HG02588 (cell line): ENCODE measurements around the gene ARL8B.
"Not testable (repeated sequence)": the region's sequence is repeated elsewhere in the genome, so short reads cannot be mapped to it uniquely, and the experiment has no call there.

Experiments
- ATAC-seq: cut with Tn5 transposase; IDR thresholded peaks from one replicate; pipeline ENCODE4 v1.9.1; 2021; ENCODE audit warnings: mild to moderate bottlenecking, moderate library complexity; ENCODE audit not compliant: unreplicated experiment

Gene ARL8B

DNA sequence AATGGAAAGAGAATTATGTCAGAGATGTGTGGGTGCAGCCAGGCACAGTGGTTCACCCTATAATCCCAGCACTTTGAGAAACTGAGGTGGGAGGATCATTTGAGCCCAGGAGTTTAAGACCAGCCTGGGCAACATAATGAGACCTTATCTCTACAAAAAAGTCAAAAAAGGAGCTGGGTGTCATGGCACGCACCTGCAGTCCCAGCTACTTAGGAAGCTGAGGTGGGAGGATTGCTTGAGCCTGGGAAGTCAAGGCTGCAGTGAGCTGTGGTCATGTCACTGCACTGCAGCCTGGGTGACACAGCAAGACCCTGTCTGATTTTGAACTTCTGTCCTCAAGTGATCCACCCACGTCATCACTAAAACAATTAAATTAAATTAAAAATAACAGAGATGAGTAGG is 15.2 kb upstream of the ARL8B start:
- ATAC-seq = not testable (repeated sequence)

DNA sequence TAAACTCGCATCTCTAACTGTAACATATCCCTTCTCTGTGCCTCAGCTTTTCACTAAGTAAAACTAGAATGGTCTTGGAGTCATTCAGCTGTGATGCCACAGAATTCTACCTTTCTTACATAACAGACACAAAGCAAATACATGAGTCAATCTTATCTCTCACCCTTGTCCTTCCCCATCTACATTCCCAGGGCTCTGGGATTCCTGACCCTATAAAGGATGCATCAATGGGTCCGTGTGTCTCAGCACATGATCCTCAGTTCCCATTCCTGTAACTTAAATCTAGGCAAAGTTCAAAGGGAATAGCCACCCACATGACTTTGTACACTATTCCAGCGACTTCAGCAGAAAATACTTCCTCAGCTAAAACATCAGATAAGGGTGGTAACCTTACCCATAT is 11.8 kb upstream of the ARL8B start:
- no peak for ATAC-seq

DNA sequence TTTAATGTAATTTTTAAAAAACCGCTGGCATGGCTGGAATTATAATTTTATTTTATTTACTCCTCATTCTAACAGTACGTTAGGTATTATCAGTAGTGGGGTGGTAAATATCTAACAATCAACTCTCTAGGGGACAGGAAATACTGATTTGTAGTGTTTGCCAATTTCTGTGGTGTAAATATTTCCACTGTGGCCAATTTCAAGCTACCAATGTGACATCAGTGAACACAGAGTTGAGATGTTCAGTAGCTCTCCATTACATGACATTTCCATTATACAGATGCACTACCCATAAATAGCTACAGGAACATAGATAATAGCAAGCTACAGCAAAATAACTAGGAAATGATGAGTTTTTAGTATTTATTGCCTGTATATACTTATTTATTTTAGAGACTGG is 10.0 kb upstream of the ARL8B start:
- peak; percentile 62 for ATAC-seq

DNA sequence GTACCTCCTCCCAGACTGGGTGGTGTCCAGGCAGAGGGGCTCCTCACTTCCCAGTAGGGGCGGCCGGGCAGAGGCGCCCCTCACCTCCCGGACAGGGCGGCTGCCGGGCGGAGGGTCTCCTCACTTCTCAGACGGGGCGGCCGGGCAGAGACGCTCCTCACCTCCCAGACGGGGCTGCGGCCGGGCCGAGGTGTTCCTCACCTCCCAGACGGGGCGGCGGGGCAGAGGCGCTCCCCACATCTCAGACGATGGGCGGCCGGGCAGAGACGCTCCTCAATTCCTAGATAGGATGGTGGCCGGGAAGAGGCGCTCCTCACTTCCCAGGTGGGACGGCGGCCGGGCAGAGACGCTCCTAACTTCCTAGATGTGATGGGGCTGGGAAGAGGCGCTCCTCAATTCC is 8.4 kb upstream of the ARL8B start:
- not testable (repeated sequence) for ATAC-seq

DNA sequence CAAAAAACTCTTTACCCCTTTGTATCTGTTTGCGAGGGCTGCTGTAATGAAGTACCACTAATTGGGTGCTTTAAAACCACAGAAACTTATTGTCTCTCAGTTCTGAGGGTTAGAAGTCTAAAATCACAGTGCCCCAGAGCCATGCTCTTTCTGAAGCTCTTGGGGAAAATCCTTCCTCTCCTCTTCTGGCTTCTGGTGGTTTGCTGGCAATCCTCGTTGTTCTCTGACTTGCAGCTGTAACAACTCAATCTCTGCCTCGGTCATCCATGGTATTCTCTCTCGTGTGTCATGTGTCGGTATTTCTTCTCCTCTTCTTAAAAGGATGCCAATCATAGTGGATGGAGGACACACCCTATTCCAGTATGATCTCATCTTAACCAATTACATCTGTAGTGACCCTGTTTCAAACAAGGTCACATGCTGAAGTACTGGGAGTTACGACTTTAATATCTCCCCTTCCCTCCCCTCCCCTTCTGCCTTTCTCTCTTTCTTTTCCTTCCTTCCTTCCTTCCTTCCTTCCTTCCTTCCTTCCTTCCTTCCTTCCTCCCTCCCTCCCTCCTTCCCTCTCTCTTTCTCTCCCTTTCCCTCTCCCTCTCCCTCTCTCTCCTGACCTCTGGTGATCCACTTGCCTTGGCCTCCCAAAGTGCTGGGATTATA is 6.5 kb upstream of the ARL8B start:
- peak; percentile 52 for ATAC-seq

DNA sequence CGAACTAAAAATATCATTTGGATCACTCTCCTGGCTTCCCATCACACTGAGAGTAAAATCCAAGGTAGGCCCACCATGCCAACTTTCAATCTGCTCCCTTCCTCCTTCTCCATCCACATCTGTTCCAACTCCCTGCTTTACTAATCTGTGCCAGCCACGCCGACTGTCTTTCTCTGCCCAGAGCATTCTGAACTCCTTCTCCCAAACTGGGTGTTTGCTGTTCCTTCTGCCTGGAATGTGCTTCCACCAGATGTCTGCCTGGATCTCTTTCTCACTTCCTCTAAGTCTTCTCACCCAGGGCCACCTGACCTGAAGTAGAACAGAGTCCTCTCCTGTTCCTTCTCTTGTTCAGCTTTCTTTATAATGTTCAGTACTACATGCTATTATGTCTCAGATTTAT is 5.6 kb upstream of the ARL8B start:
- ATAC-seq = no peak

DNA sequence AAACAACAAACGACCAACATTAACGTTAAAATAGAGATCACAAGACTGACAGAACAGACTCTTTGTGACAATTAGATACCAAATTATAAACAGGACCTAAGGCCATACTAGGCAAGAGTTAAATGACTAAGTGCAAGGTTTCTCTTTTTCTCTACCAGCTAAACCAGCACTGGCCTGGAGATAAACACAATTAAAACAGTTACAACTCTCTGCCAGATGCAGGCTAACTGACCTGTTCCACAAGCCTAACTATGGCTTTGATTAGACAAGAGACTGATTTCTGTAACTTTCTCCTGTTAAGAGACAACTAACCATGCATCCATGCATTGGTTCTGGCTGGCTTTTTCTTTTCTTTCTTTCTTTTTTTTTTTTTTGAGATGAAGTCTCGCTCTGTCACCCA is 1.6 kb upstream of the ARL8B start:
- ATAC-seq = no peak

DNA sequence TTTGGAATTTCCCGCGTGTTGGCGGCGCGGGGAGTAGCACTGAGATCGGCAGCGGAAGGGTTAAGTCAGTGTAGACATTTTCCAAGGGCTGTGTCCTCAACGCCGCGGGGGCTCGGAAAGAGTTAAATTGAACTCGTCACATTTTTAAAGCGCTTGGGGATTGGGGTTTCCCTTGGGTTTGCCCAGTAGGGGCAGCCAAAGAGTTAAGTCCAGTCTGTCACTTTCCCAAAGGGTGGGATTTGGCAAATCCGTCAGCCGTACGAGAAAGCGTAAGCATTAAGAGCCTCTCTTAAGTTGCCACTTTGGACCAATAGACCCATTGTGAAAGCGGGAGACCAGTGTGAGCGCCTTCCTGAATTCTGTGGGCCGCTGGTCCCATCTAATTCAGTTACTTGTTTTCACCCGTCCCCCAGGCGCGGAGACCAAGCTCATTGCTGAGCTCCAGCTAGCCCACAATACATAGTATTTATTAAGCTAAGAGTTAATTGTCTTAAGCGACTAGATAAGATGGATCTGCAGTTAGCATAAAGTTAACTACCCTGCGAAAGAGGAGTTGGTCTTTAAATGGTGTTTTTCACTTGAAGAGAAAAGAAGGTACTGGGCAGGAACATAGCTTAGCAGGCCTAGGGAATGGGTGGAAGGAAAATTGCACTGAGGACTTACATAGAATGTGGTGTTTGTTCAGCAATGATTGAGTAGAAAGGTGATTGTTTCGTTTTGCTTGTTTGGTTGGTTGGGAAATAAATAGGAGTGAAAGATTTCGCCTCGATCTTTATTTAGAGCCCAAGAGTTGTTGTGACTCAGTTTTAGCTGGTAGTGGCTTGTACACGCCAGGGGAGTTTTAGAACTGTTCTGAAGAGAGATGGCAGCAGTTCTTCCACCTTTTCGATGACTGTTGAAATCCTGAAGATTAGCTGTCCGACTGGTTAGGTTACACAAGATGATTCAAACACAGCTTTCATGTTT is 932 bp downstream of the ARL8B start:
- ATAC-seq = peak; percentile 12

DNA sequence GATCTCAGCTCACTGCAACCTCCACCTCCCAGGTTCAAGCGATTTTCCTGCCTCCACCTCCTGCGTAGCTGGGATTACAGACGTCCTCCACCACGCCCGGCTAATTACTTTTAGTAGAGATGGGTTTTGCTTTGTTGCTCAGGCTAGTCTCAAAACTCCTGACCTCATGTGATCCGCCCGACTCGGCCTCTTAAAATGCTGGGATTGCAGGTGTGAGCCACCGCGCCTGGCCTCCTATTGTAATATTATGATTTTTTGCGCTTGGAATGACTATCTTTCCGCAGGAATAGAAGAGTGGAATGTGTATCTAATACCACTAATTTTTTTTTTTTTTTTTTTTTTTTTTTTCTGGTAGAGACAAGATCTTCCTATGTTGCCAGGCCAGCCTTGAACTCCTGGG is 1.8 kb downstream of the ARL8B start:
- ATAC-seq = no peak

DNA sequence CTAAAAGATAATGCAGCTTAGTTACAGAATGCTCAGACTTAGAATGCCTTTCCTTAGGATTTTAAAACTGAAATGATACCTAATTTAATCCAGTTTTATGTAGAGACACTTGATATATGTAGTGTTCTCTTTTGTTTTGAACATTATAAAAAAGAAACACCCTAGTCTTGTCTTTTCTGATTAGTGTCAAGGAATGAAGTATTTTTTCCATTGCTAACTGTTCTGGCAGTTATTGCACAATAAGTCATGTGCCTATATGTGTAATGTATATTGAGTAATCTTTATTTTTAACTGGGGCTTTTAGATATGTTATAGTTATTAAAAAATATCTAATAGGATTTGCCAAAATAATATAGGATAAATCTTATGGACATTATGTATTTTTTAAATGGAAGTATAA is 4.5 kb downstream of the ARL8B start:
- no peak for ATAC-seq

DNA sequence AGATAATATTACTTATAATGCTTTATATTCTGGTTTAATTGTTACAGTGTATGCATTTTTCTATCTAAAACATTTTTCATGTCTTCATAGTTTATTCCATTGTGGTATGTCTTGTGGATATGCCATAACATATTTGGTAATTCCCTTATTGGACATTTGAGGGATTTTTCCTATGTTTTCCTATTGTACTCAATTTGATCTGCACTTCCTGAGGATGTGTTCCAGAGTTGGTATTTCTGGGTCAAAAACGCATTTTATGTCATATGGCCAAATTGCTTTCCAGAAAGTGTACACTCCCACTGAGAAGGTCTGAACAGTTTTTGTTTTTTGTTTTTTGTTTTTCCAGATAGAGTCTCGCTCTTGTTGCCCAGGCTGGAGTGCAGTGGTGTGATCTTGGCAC is 6.8 kb downstream of the ARL8B start:
- ATAC-seq = no peak

DNA sequence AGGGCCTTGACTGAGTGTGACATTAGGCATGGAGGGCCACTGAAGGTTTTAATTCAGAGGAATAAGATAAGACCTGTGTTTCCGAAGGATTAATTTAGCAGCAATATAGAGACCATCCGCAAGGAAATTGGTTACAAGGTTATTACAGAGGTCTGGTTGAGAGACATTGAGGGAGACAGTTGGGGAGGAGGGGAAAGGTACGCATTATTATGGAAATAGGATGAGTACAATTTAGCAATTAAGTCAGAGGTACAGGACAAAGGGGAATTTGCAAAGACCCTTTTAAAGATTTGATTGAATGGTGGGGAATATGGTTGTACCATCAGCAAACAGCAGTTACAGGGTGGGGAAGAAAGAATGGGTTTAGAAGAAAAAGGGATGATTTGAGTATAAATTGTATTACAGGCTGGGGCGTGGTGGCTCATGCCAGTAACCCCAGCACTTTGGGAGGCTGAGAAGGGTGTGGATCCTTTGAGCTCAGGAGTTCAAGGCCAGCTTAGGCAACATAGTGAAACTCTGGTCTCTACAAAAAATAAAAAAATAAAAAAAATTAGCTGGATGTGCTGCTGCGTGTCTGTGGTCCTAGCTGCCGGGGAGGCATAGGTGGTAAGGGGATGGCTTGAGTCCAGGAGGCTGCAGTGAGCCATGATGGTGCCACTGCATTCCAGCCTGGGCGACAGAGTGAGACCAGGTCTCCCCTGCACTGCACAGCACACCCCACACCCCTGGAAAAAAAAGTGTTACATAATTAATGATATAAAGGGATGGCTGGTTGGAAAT is 11.3 kb downstream of the ARL8B start:
- no peak for ATAC-seq

DNA sequence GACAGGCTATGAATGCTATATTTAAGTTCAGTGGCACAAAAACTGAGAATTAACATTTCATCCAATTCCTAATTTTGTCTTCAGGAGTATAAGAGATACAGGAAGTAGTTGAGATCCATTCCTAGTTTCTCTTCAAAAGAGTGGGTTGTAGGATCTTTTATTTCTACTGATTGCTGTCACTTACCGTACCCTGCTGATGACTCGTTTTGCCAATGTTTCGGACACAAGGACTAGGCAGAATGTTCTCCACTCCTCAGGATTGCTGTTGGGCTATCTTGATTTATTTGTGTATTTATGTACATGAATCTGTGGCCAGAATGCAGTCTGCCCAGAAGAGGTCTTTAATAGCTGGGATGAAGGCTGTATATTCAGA is 11.9 kb downstream of the ARL8B start:
- no peak for ATAC-seq

DNA sequence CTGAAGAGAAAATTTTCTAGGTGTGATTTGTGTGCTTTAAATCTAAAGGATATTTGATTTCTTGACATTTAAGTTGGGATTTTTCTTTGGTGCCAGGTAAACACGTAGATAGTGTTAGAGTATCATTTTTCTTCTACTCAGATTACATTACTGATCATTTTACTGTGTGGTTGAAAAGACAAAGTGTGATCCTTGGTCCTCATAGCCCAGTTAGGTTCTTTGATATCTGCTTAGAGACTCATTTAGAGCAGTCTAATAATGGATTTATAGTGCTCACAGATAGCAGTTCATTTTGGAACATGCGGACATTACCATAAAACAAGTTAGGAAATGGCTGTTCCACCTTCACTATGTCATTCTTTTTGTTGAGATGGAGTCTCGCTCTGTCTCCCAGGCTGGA is 12.4 kb downstream of the ARL8B start:
- no peak for ATAC-seq

DNA sequence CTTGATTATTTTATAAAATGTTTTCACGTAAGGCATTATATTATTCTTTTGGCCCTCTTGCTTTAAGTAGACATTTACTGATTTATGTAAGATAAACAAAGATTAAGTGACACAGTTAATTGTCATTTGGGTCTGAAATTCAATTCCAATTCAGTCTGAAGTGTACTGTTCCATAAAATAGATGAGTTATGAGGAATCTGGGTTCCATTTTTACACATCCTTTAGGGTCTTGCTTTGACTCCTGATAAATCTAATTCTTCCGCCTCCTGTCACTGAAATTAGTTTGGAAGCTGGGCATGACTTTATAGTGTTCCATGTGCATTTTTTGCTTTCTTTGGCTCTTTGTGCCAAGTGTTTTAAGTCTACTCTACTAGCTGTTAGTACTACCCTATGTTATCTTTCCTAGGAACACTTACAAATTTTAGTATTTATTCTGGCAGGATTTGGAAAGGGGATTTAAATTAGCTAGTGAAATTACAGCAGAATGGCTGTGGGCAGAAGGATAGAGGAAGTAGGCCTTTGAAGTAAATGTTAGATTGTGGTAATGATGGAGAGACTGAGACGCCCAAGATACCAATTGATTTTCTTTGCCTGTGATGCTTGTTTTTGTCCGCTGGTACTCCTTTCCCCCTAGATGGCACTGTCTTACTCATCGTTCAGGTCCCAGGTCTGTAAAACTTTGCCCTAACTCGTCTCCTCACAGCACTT is 14.3 kb downstream of the ARL8B start:
- ATAC-seq = peak; percentile 72

DNA sequence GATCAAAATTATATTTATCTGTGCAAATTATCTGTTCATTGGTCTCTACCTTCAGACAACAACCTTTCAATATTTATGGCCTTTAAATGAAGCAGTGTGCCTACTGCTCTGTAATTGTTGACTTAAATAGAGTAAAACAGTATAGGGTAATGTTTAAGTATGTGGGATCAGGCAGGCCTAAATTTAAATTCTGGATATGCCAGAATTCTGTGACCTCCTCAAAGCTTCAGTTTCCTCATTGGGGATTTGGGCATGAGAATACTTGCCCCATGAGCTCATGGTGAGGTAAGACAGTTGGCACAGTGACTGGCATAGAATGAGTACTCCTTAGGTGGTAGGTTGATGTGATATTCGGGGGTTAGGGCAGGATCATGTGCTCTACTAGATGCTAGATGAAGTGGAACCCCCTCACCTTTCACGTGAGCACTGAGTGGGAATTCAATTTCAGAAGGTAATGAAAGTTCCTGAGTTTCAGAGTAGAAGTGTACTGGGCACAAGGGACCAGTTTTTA is 14.9 kb downstream of the ARL8B start:
- ATAC-seq = peak; percentile 15

DNA sequence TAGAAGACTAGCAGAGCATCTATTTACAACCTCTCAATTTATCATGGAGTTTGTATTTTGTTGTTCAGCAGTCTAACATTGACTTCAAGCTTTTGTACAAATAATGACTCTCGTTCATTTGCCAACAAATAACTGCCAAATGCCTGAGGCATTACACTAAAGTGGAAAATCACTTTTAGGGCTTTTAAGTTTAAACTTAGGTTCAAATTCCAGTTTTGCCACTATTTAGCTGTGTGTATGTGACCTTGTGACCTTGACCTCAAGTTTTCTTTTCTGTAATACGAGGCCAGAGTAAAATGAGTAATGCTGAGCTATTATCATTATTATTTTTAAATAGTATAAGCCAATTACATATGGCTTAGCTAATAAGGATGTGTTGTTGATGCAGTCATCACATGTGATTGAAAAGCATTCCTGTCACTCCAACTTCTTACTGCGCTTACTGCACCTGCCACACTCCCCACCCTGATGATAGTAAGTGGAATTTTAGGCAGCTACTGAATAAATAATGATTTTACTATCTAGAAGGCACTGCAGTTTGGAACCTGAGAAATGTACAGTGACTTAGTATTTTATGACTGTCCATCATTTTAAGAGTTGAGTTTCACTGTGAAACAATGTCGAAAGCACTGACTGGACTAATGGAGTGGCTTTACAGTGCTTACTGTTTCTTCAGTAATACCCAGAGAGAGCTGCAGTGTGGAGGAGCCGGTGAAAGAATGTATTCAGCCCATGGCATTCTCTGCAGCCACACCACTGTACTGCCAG is 16.3 kb downstream of the ARL8B start:
- ATAC-seq = no peak

DNA sequence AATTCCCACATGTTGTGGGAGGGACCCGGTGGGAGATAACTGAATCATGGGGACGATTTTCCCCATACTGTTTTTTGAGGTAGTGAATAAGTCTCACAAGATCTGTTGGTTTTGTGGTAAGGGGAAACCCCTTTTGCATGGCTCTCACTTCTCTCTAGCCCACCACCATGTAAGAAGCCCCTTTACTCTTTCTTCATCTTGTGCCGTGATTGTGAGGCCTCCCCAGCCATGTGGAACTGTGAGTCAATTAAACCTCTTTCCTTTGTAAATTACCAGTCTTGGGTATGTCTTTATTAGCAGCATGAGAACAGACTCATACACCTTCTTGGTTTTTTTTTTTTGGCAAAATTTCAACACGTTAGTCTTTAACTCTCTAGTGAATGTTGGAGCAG is 18.1 kb downstream of the ARL8B start:
- ATAC-seq = peak; percentile 33

DNA sequence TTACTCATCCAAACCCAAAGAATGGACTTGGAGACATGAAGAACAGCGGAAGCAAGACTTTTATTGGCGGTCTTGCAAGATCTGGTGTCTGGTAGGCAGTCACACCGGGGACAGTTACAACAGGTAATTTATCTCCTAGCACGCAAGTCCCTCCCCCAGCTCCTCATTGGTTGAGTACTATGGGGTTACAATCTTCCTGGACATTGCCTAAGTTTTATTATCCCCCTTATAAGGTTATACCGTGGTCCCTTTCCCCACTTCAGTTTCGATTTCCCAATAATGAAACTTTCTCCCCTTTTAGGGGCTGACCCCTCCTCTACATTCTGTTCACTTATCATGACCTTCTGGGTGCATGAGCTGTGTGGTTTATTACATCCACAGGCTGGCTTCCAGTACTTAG is 18.7 kb downstream of the ARL8B start:
- no peak for ATAC-seq

DNA sequence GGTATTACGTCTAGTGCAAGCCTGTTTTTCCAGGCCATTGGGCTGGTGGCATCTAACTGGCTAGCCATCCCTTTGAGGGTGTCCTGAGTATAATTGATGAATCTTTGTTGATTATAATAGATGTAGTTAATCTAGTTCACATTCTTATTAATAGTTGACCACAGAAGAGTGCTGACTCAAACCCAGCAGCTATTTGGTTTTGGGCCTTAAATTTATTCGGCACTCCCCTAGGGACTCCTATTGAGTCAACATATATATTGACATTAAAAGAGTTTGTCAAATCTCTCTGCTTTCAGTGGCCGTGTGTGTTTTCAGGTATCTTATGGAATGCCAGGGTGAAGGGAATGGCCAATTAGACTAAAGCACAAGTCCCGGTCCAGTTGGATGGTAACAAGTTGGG is 19.7 kb downstream of the ARL8B start:
- ATAC-seq = no peak
